PC-3 (cell line): Measurements from ENCODE around the gene CDAN1.

Experiments used
- CTCF ChIP-seq: fragments of 300-600 bp; sonication (generic); conservative IDR thresholded peaks from 2 replicates; pipeline ENCODE4 v1.5.1; 2017; ENCODE audit warnings: antibody characterized with exemption, low read depth, mild to moderate bottlenecking, low read length
- EZH2phosphoT487 ChIP-seq: fragments of 300-600 bp; sonication (generic); IDR thresholded peaks from 2 replicates; pipeline ENCODE4 v1.6.1; 2018; ENCODE audit warnings: mild to moderate bottlenecking, antibody characterized with exemption, low read length, borderline replicate concordance

GRCh38 chr15:42731461-42731860 lies 5.5 kb downstream of the CDAN1 start:
- TF ChIP-seq CTCF (no peak), EZH2phosphoT487 (no peak)
